Neuronal stem cell (in vitro differentiated cells): Measurements from ENCODE around the gene AURKAIP1.

Experiments used
- DNase-seq: peaks from one replicate; pipeline ENCODE4 v3.0.0-alpha.2; 2013; ENCODE audit warnings: low spot score
- H2AFZ ChIP-seq: one replicate; pipeline ENCODE4 v1.6.1; 2013; ENCODE audit warnings: mild to moderate bottlenecking, low read length, inconsistent platforms
- H2AK5ac ChIP-seq: 2 replicates; pipeline ENCODE4 v1.6.1; 2013; ENCODE audit warnings: low read depth, mild to moderate bottlenecking, inconsistent platforms, low read length, moderate library complexity, mixed read lengths
- H2BK120ac ChIP-seq: 2 replicates; pipeline ENCODE4 v1.6.1; 2013; ENCODE audit warnings: low read depth, mild to moderate bottlenecking, inconsistent platforms, low read length, moderate library complexity, mixed read lengths
- H2BK12ac ChIP-seq: one replicate; pipeline ENCODE4 v1.6.1; 2013; ENCODE audit warnings: low read length, inconsistent platforms
- H2BK15ac ChIP-seq: 2 replicates; pipeline ENCODE4 v1.6.1; 2013; ENCODE audit warnings: mild to moderate bottlenecking, low read length, inconsistent platforms, mixed read lengths
- H2BK5ac ChIP-seq: one replicate; pipeline ENCODE4 v1.6.1; 2013; ENCODE audit warnings: inconsistent platforms, mild to moderate bottlenecking, low read length, moderate library complexity
- H3K14ac ChIP-seq: one replicate; pipeline ENCODE4 v1.6.1; 2013; ENCODE audit warnings: low read length, inconsistent platforms
- H3K18ac ChIP-seq: 2 replicates; pipeline ENCODE4 v1.6.1; 2013; ENCODE audit warnings: low read length, inconsistent platforms
- H3K23ac ChIP-seq: 2 replicates; pipeline ENCODE4 v1.6.1; 2013; ENCODE audit warnings: low read depth, mild to moderate bottlenecking, mixed read lengths, low read length, inconsistent platforms; ENCODE audit not compliant: poor library complexity
- H3K27ac ChIP-seq: replicated peaks from 3 replicates; pipeline ENCODE4 v1.5.1; 2013; ENCODE audit warnings: low read length, inconsistent platforms
- H3K27me3 ChIP-seq, 3 experiments: 2 replicates each; pipeline ENCODE4 v1.6.1; 2013; ENCODE audit warnings: low read length in 3 of 3, mild to moderate bottlenecking in 2 of 3, inconsistent platforms in 1 of 3, low read depth in 1 of 3, mixed read lengths in 1 of 3, moderate library complexity in 1 of 3; ENCODE audit not compliant: control insufficient read depth in 3 of 3, insufficient read depth in 3 of 3
- H3K36me3 ChIP-seq, 2 donors: replicated peaks in 1 of 2; 2 replicates each; pipeline ENCODE4 v1.6.1; 2013; ENCODE audit warnings: low read length in 2 of 2; ENCODE audit not compliant: control insufficient read depth in 2 of 2, insufficient read depth in 2 of 2
- H3K4ac ChIP-seq: 2 replicates; pipeline ENCODE4 v1.6.1; 2013; ENCODE audit warnings: inconsistent platforms, mild to moderate bottlenecking, low read length, moderate library complexity
- H3K4me1 ChIP-seq, 2 donors: 1 replicate in 1 of 2; 2 replicates in 1 of 2; pipeline ENCODE4 v1.6.1; 2013; ENCODE audit warnings: low read length in 2 of 2, low read depth in 1 of 2; ENCODE audit not compliant: control insufficient read depth in 2 of 2, insufficient read depth in 1 of 2
- H3K4me2 ChIP-seq: one replicate; pipeline ENCODE4 v1.6.1; 2013; ENCODE audit warnings: mild to moderate bottlenecking, low read length, inconsistent platforms; ENCODE audit not compliant: insufficient read depth, poor library complexity, severe bottlenecking
- H3K4me3 ChIP-seq, 2 donors: 2 replicates each; pipeline ENCODE4 v1.5.1; 2013; ENCODE audit warnings: low read length in 2 of 2, mild to moderate bottlenecking in 2 of 2, inconsistent platforms in 1 of 2, moderate library complexity in 1 of 2
- H3K79me1 ChIP-seq: one replicate; pipeline ENCODE4 v1.6.1; 2013; ENCODE audit warnings: low read depth, mild to moderate bottlenecking, inconsistent platforms, low read length, moderate library complexity
- H3K9ac ChIP-seq: one replicate; pipeline ENCODE4 v1.6.1; 2013; ENCODE audit warnings: mild to moderate bottlenecking, low read depth, low read length, inconsistent platforms; ENCODE audit not compliant: poor library complexity
- H3K9me3 ChIP-seq, 2 donors: replicated peaks in 1 of 2; 2 replicates each; pipeline versions ENCODE3 to v1.6.1; 2013; ENCODE audit warnings: low read length in 2 of 2, mild to moderate bottlenecking in 2 of 2, inconsistent platforms in 1 of 2, low read depth in 1 of 2, mixed read lengths in 1 of 2, moderate library complexity in 1 of 2; ENCODE audit not compliant: control insufficient read depth in 2 of 2, insufficient read depth in 1 of 2
- H4K8ac ChIP-seq: one replicate; pipeline ENCODE4 v1.6.1; 2013; ENCODE audit warnings: low read depth, mild to moderate bottlenecking, inconsistent platforms, low read length, moderate library complexity
- H4K91ac ChIP-seq: one replicate; pipeline ENCODE4 v1.6.1; 2013; ENCODE audit warnings: low read length, low read depth, mild to moderate bottlenecking, inconsistent platforms; ENCODE audit not compliant: poor library complexity
- WGBS, 2 donors: extraction: QIAGEN DNeasy Blood & Tissue Kit; methylation state at CpG; one replicate each; pipeline ENCODE4 v1.1.7; 2013; ENCODE audit warnings: missing lambda C conversion rate in 2 of 2, mixed read lengths in 1 of 2; ENCODE audit not compliant: insufficient read length in 2 of 2, insufficient replicate concordance in 1 of 2; ENCODE audit errors: extremely low coverage in 2 of 2; 5-methylcytosine and 5-hydroxymethylcytosine counted together

The AURKAIP1 gene

GRCh38 chr1:1419813-1420653 is 45.0 kb upstream of the AURKAIP1 start:
- H2BK15ac ChIP-seq: peak overlapping the region; percentile 90
- H3K4me2 ChIP-seq: peak overlapping the region; percentile 54
- peak overlapping the region; percentile 94 for H3K18ac ChIP-seq
- no CpG with 5 or more reads among the region's 112 CpGs for WGBS, 2 donors
- H3K9ac ChIP-seq: peak overlapping the region; percentile 86
- no peaks in the 10 kb centered on the region for H3K36me3 ChIP-seq
- peak overlapping the region; percentile 90 for H2BK12ac ChIP-seq
- H3K79me1 ChIP-seq: peaks cover 2% of the 10 kb centered on the region
- peak overlapping the region in 1 of 2 donors; percentile 55 for H3K4me3 ChIP-seq
- peak overlapping the region; percentile 4 for H3K23ac ChIP-seq
- H3K9me3 ChIP-seq: no peaks in the 10 kb centered on the region
- peaks cover 0 to 3% (median 0%) of the 10 kb centered on the region in 3 experiments for H3K27me3 ChIP-seq
- H2AK5ac ChIP-seq: peak overlapping the region; percentile 97
- DNase-seq: no peak
- no peak overlapping the region for H2AFZ ChIP-seq
- H3K27ac ChIP-seq: no peak overlapping the region
- peak overlapping the region; percentile 53 for H4K91ac ChIP-seq
- peak overlapping the region; percentile 71 for H3K14ac ChIP-seq
- H2BK5ac ChIP-seq: peak overlapping the region; percentile 90
- peak overlapping the region; percentile 26 for H3K4ac ChIP-seq
- H2BK120ac ChIP-seq: peak overlapping the region; percentile 38
- H4K8ac ChIP-seq: peak overlapping the region; percentile 43
- peaks cover 10 to 38% of the 10 kb centered on the region in 2 donors for H3K4me1 ChIP-seq

- H3K27ac ChIP-seq: no peak overlapping the region
- H3K4me3 ChIP-seq: no peak overlapping the region
- H2AFZ ChIP-seq: peak overlapping the region; percentile 79
- no peak overlapping the region for H3K14ac ChIP-seq
- no peak for DNase-seq
- H3K18ac ChIP-seq: peak overlapping the region; percentile 94
- H3K4ac ChIP-seq: peak overlapping the region; percentile 66
- peaks cover 2% of the 10 kb centered on the region for H3K79me1 ChIP-seq
- H2AK5ac ChIP-seq: peak overlapping the region; percentile 97
- H3K4me1 ChIP-seq: peaks cover 10 to 34% of the 10 kb centered on the region in 2 donors
- H3K36me3 ChIP-seq: no peaks in the 10 kb centered on the region
- peak overlapping the region; percentile 90 for H2BK12ac ChIP-seq
- H3K27me3 ChIP-seq: peaks cover 0 to 3% (median 0%) of the 10 kb centered on the region in 3 experiments
- peak overlapping the region; percentile 16 for H2BK120ac ChIP-seq
- H4K8ac ChIP-seq: peak overlapping the region; percentile 72
- peak overlapping the region; percentile 62 for H2BK15ac ChIP-seq
- peak overlapping the region; percentile 54 for H3K4me2 ChIP-seq
- H3K9me3 ChIP-seq: no peaks in the 10 kb centered on the region
- H3K23ac ChIP-seq: peak overlapping the region; percentile 93
- WGBS, 2 donors: no CpG with 5 or more reads among the region's 21 CpGs
- H4K91ac ChIP-seq: peak overlapping the region; percentile 85
- H3K9ac ChIP-seq: peak overlapping the region; percentile 86
- peak overlapping the region; percentile 90 for H2BK5ac ChIP-seq
These were observed 44.4 kb upstream of the AURKAIP1 start for GRCh38 chr1:1419363-1419812.

GRCh38 chr1:1418464-1419362 is 43.7 kb upstream of the AURKAIP1 start:
- Histone ChIP-seq H3K18ac (peak overlapping the region; percentile 94), H2BK120ac (peak overlapping the region; percentile 16), H3K79me1 (peaks cover 2% of the 10 kb centered on the region), H2BK12ac (peak overlapping the region; percentile 90), H2BK15ac (peak overlapping the region; percentile 62), H3K4me2 (no peak overlapping the region), H3K9me3 (no peaks in the 10 kb centered on the region), H3K14ac (no peak overlapping the region), H2BK5ac (peak overlapping the region; percentile 90), H3K27me3 (peaks cover 0 to 3% (median 0%) of the 10 kb centered on the region in 3 experiments), H2AFZ (peak overlapping the region; percentile 79), H3K4ac (peak overlapping the region; percentile 66), H3K4me3 (no peak overlapping the region), H3K27ac (no peak overlapping the region), H3K23ac (peak overlapping the region; percentile 93), H3K9ac (peak overlapping the region; percentile 77), H2AK5ac (peak overlapping the region; percentile 97), H3K36me3 (no peaks in the 10 kb centered on the region), H4K91ac (peak overlapping the region; percentile 85), H3K4me1 (peaks cover 10 to 34% of the 10 kb centered on the region in 2 donors), H4K8ac (peak overlapping the region; percentile 72)
- no peak for DNase-seq
- WGBS, 2 donors: no CpG with 5 or more reads among the region's 26 CpGs
